Peyer's patch (tissue), 4 donors: ENCODE measurements around the gene OR5L1. TPM values are rescaled to one million over a fixed set of nuclear protein-coding genes. Genes with fewer than 3 reads are reported as not detected.

Experiments used
- DNase-seq, 3 donors: peaks; one replicate each; pipeline ENCODE4 v3.0.0-alpha.2; 2017 to 2019
- H3K27ac ChIP-seq, 4 donors: fragments of 200-600 bp; sonication (generic); one replicate each; pipeline ENCODE4 v1.5.1; 2016 to 2019
- H3K27me3 ChIP-seq, 2 donors: fragments of 200-600 bp; sonication (generic); one replicate each; pipeline ENCODE4 v1.5.1; 2019
- H3K36me3 ChIP-seq, 3 donors: fragments of 200-600 bp; sonication (generic); one replicate each; pipeline ENCODE4 v1.5.1; 2016 to 2019
- H3K4me1 ChIP-seq, 4 donors: fragments of 200-600 bp; sonication (generic); one replicate each; pipeline ENCODE4 v1.5.1; 2016 to 2019
- H3K4me3 ChIP-seq, 4 donors: fragments of 200-600 bp; sonication (generic); 1 replicate in 3 of 4; 2 replicates in 1 of 4; pipeline ENCODE4 v1.5.1; 2016 to 2019; ENCODE audit warnings: mild to moderate bottlenecking in 1 of 4
- H3K9me3 ChIP-seq, 4 donors: fragments of 200-600 bp; sonication (generic); one replicate each; pipeline ENCODE4 v1.5.1; 2016 to 2019; ENCODE audit warnings: mild to moderate bottlenecking in 1 of 4
- POLR2A ChIP-seq, 2 donors: fragments of 450-650 bp; IDR thresholded peaks; one replicate each; pipeline ENCODE4 v1.5.1; 2017; ENCODE audit warnings: antibody characterized with exemption in 2 of 2, mild to moderate bottlenecking in 2 of 2, moderate library complexity in 2 of 2
- total RNA-seq, 4 donors: library from RNA; depleted of rRNA; stranded (reverse); fragments of >200 nt; gene quantifications; one replicate each; pipeline ENCODE4 v1.1.0, GENCODE V29; 2016
- TF ChIP-seq, protein P1 (sequence below), 6 experiments: fragments of 450-650 bp in 4 of 6; fragments of 200-600 bp in 2 of 6; sonication (generic) in 1 of 6; IDR thresholded peaks; one replicate each; pipeline ENCODE4 v1.5.1; 2017 to 2019; ENCODE audit warnings: antibody characterized with exemption in 6 of 6, mild to moderate bottlenecking in 3 of 6, moderate library complexity in 1 of 6

The OR5L1 gene
- total RNA-seq, 4 donors from 2014 or later: not detected

DNA sequence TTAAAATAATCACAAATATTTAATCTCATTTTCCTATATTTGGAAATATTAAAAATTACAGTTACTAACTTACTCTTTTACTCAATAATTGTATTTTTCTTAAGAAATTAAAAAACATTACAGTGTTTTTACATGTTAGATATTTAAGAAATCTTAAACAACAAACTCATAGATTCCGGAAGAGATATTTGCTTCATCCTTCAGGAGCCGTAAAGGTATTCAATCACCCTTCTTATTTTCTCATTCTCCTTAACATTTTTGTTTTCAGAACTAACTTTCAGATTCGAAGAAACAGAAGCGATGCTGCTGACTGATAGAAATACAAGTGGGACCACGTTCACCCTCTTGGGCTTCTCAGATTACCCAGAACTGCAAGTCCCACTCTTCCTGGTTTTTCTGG lies 8.2 kb downstream of the OR5L1 start, which contains the start of gene OR5D18:
OR5D18 (plus strand) TSS at position 301 of the 400 bp plus-strand sequence; CDS start at position 301, 0 bp downstream.
- no peaks in the 10 kb centered on the region for H3K27me3 ChIP-seq
- H3K9me3 ChIP-seq: no peaks in the 10 kb centered on the region
- H3K27ac ChIP-seq: no peak within 1 kb of the TSS
- H3K36me3 ChIP-seq: no peaks in the 10 kb centered on the region
- H3K4me3 ChIP-seq: no peak within 1 kb of the TSS
- DNase-seq: no peak
- no peak for TF ChIP-seq POLR2A (IDR thresholded peaks at IDR 0.05)
- TF ChIP-seq, protein P1, sequence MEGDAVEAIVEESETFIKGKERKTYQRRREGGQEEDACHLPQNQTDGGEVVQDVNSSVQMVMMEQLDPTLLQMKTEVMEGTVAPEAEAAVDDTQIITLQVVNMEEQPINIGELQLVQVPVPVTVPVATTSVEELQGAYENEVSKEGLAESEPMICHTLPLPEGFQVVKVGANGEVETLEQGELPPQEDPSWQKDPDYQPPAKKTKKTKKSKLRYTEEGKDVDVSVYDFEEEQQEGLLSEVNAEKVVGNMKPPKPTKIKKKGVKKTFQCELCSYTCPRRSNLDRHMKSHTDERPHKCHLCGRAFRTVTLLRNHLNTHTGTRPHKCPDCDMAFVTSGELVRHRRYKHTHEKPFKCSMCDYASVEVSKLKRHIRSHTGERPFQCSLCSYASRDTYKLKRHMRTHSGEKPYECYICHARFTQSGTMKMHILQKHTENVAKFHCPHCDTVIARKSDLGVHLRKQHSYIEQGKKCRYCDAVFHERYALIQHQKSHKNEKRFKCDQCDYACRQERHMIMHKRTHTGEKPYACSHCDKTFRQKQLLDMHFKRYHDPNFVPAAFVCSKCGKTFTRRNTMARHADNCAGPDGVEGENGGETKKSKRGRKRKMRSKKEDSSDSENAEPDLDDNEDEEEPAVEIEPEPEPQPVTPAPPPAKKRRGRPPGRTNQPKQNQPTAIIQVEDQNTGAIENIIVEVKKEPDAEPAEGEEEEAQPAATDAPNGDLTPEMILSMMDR (IDR thresholded peaks at IDR 0.05): no peak
- no peaks in the 10 kb centered on the region for H3K4me1 ChIP-seq

DNA sequence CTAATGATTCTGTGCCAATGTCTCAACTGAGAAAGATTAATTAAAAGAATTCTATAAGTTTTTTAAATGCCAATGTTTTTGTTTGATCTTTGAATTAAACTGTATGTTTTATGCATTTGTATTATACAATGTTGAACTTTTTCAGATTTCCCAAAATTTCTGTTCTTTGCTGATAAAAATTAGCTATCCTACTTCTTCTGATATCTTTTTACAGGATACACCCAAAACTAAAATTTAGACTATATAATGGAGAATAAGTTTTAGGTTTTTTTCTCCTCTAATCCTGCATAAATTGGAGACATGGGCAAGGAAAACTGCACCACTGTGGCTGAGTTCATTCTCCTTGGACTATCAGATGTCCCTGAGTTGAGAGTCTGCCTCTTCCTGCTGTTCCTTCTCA lies 15.8 kb downstream of the OR5L1 start, which contains the start of gene OR5L2:
OR5L2 (plus strand) TSS at position 301 of the 400 bp plus-strand sequence; CDS start at position 301, 0 bp downstream.
- Histone ChIP-seq H3K36me3 (no peaks in the 10 kb centered on the region), H3K4me1 (no peaks in the 10 kb centered on the region), H3K9me3 (no peaks in the 10 kb centered on the region), H3K27ac (no peak within 1 kb of the TSS), H3K4me3 (no peak within 1 kb of the TSS), H3K27me3 (no peaks in the 10 kb centered on the region)
- no peak for TF ChIP-seq POLR2A (IDR thresholded peaks at IDR 0.05)
- TF ChIP-seq, protein P1 (IDR thresholded peaks at IDR 0.05): no peak
- no peak for DNase-seq

DNA sequence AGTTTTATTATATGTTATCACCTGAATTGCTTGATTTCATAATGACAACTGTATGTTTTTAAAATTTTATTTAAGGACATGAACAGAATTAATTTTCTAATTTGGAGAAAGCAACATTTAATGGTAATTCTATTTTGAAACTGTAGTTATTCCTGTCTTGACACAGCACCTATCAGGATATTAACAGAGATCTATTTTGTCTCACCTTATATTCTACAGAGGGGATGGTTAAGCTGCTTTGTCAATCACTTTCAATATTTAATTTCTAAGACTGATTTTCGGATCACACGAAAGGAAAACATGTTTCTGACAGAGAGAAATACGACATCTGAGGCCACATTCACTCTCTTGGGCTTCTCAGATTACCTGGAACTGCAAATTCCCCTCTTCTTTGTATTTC lies 27.3 kb downstream of the OR5L1 start, which contains the start of gene OR5D16:
OR5D16 (plus strand) TSS at position 301 of the 400 bp plus-strand sequence; CDS start at position 301, 0 bp downstream.
- H3K27me3 ChIP-seq: no peaks in the 10 kb centered on the region
- no peak within 1 kb of the TSS for H3K4me3 ChIP-seq
- H3K4me1 ChIP-seq: no peaks in the 10 kb centered on the region
- no peaks in the 10 kb centered on the region for H3K36me3 ChIP-seq
- H3K27ac ChIP-seq: no peak within 1 kb of the TSS
- no peaks in the 10 kb centered on the region for H3K9me3 ChIP-seq
- DNase-seq: no peak
- TF ChIP-seq POLR2A (IDR thresholded peaks at IDR 0.05): no peak
- TF ChIP-seq, protein P1 (IDR thresholded peaks at IDR 0.05): no peak

DNA sequence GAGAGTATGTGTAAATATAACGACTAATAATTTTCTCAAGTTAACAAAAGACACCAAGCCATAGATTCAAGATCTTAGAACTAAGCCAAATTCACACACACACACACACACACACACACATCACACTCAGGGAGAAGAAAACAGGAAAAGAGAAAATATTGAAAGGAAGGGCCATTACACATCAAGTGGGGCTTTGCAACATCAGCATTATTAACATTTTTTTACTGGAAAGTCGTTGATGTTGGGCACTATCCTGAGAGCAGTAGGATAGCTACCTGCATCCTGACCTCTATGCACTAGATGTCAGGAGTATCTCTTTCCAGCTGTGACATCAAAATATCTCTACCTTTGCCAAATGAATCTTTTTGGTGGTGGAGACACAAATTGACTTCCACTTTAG lies 36.3 kb downstream of the OR5L1 start:
- Histone ChIP-seq H3K27ac (no peak overlapping the region), H3K27me3 (no peaks in the 10 kb centered on the region), H3K9me3 (peaks cover 0 to 3% (median 0%) of the 10 kb centered on the region in 4 donors), H3K4me3 (no peak overlapping the region), H3K36me3 (no peaks in the 10 kb centered on the region), H3K4me1 (no peaks in the 10 kb centered on the region)
- no peak for DNase-seq
- TF ChIP-seq, protein P1 (IDR thresholded peaks at IDR 0.05): no peak
- no peak for TF ChIP-seq POLR2A (IDR thresholded peaks at IDR 0.05)

DNA sequence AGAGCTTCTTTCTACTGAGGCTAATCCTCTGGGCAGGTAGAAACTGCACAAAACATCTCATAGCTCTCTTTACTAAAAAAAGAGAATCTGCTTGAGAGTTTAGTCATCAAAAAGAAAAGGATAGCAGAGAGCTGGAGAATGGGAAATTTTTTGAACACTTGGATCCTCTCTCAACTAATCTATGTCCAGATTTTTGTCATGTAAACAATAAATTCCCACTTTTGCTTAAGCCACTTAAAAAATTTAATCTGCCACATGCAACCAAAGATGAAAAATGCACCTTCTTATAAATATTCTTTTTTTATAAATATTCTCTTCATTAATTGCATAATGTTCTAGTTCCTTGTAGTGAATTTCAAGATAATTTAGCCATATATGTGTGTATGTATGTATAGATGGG lies 37.9 kb downstream of the OR5L1 start:
- no peaks in the 10 kb centered on the region for H3K27me3 ChIP-seq
- peaks cover 0 to 3% (median 0%) of the 10 kb centered on the region in 4 donors for H3K9me3 ChIP-seq
- DNase-seq: no peak
- no peaks in the 10 kb centered on the region for H3K4me1 ChIP-seq
- no peak overlapping the region for H3K27ac ChIP-seq
- no peak overlapping the region for H3K4me3 ChIP-seq
- no peaks in the 10 kb centered on the region for H3K36me3 ChIP-seq
- TF ChIP-seq POLR2A (IDR thresholded peaks at IDR 0.05): no peak
- TF ChIP-seq, protein P1 (IDR thresholded peaks at IDR 0.05): no peak
